Measurements from ENCODE around the gene UNC13A.

DNA sequence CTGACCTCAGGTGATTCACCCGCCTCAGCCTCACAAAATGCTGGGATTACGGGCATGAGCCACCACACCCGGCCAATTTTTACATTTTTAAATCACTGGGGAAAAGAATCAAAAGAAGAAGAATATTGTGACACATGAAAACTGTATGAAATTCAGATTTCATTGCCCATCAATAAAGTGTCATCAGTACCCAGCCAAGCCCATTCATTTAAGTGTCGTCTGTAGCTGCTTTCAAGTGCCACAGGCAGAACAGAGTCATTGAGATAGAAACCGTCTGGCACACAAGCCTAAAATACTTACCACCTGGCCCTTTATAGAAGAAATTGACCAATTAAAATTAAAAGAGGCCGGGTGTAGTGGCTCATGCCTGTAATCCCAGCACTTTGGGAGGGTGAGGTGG lies 117.4 kb downstream of the UNC13A start:
- no peak for TF ChIP-seq NFE2L2 (IDR thresholded peaks at IDR 0.05; ENCODE audit: low read length)
- TF ChIP-seq, protein P1, sequence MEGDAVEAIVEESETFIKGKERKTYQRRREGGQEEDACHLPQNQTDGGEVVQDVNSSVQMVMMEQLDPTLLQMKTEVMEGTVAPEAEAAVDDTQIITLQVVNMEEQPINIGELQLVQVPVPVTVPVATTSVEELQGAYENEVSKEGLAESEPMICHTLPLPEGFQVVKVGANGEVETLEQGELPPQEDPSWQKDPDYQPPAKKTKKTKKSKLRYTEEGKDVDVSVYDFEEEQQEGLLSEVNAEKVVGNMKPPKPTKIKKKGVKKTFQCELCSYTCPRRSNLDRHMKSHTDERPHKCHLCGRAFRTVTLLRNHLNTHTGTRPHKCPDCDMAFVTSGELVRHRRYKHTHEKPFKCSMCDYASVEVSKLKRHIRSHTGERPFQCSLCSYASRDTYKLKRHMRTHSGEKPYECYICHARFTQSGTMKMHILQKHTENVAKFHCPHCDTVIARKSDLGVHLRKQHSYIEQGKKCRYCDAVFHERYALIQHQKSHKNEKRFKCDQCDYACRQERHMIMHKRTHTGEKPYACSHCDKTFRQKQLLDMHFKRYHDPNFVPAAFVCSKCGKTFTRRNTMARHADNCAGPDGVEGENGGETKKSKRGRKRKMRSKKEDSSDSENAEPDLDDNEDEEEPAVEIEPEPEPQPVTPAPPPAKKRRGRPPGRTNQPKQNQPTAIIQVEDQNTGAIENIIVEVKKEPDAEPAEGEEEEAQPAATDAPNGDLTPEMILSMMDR (CRISPR knock-in tag; IDR thresholded peaks at IDR 0.05), result no peak
- no peak for TF ChIP-seq TAF15 (IDR thresholded peaks at IDR 0.05; ENCODE audit: low read depth, low read length, poor library complexity, severe bottlenecking)
- TF ChIP-seq ZNF274 (CRISPR knock-in tag; IDR thresholded peaks at IDR 0.05), result no peak
- TF ChIP-seq TAF1 (CRISPR knock-in tag; IDR thresholded peaks at IDR 0.05), result no peak
- no peak for TF ChIP-seq ZNF33A (CRISPR knock-in tag; IDR thresholded peaks at IDR 0.05; ENCODE audit: borderline replicate concordance)
- no peak for TF ChIP-seq ADNP (CRISPR knock-in tag; IDR thresholded peaks at IDR 0.05)
- TF ChIP-seq ARID2 (CRISPR knock-in tag; IDR thresholded peaks at IDR 0.05; ENCODE audit: borderline replicate concordance), result no peak
- TF ChIP-seq PPARG (CRISPR knock-in tag; conservative IDR thresholded peaks at IDR 0.05), result no peak
- TF ChIP-seq PRMT3 (CRISPR knock-in tag; IDR thresholded peaks at IDR 0.05; ENCODE audit: borderline replicate concordance, low read depth), result no peak
- TF ChIP-seq, protein P2, sequence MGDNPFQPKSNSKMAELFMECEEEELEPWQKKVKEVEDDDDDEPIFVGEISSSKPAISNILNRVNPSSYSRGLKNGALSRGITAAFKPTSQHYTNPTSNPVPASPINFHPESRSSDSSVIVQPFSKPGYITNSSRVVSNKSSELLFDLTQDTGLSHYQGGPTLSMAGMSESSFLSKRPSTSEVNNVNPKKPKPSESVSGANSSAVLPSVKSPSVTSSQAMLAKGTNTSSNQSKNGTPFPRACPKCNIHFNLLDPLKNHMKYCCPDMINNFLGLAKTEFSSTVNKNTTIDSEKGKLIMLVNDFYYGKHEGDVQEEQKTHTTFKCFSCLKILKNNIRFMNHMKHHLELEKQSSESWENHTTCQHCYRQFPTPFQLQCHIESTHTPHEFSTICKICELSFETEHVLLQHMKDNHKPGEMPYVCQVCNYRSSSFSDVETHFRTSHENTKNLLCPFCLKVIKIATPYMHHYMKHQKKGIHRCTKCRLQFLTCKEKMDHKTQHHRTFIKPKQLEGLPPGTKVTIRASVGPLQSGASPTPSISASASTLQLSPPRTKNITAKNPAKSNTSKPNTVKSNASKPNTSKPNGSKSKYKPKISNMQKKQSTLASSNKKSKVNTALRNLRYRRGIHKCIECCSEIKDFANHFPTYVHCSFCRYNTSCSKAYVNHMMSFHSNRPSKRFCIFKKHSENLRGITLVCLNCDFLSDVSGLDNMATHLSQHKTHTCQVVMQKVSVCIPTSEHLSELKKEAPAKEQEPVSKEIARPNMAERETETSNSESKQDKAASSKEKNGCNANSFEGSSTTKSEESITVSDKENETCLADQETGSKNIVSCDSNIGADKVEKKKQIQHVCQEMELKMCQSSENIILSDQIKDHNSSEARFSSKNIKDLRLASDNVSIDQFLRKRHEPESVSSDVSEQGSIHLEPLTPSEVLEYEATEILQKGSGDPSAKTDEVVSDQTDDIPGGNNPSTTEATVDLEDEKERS (CRISPR knock-in tag; IDR thresholded peaks at IDR 0.05), result no peak

Data from HepG2 (cell line).